ENCODE measurements around the gene ZNF892.
"Not testable (repeated sequence)": the region's sequence is repeated elsewhere in the genome, so short reads cannot be mapped to it uniquely, and the experiment has no call there.

Gene ZNF892

GRCh38 chr2:95225658-95226057, 18.3 kb downstream of the ZNF892 start:
- FAIRE-seq: no peak
- DNase-seq (ENCODE audit: low spot score): no peak

DNA sequence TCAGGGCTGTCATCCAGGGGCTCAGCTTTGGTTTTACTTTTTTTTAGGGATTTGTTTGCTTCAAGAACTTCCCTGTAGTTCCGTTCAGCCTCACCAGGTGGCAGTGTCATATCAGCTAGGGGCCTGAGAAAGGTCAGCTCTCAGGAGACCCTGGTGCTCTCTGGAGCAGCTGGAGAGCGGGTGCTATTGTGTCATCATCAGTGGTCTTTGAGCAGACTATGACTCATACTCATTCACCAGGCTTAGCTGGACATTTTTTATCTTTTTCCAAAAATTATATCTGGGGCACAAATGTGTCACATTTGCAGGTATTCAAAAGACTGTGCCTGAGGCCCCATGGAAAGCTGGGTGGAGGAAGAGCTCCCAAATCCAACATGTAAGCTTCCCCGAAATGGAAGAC, 24.4 kb downstream of the ZNF892 start:
- peak; percentile 60 for DNase-seq (ENCODE audit: low spot score)

DNA sequence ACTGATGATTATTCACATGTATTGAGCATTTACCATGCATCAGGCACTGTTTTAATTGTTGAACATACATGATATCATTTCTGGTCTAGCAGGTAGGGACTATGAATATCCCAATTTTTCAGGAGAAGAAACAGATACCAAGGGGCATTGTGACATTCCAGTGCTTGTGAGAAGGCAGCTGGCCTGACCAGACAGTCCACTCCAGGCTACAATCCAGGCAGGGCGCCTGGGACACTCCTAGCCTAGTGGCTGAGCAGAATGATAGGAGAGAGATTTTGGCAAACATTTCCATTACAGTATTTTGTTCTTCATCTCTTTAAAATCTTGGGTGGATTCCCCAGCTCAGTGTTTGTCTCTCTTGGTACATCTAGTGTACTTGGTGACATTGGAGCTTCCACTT, 24.9 kb downstream of the ZNF892 start:
- DNase-seq (ENCODE audit: low spot score) (no peak), FAIRE-seq (no peak)

More for the DNA sequence above, 24.4 kb downstream of the ZNF892 start:
- peak; percentile 4 for FAIRE-seq

DNA sequence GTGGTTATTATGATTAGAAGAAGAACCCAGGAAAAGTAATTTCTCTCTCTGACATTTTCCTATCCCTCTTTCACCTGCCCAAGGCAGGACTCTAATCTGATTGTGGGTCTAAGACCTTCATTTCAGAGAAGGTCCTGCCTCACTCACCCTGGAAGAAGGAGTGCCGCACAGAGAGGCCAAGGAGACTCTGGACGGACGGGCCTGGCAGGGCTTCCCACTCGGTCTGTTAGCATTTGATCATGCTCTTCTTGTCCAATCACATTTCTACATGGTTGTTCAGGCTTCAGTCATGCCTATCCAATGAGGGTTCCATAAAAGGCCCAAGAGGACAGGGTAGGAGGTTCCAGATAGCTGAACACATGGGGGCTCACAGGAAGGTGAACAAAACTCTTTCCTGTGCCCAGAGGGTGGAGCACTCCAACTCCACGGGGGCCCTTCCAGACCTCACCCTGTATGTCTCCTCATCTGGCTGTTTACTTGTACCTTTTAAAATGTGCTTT, 27.0 kb downstream of the ZNF892 start:
- DNase-seq (ENCODE audit: low spot score) (peak; percentile 45), FAIRE-seq (no peak)

GRCh38 chr2:95234816-95235215, 27.5 kb downstream of the ZNF892 start:
- DNase-seq (ENCODE audit: low spot score): peak; percentile 35
- FAIRE-seq: peak; percentile 42

GRCh38 chr2:95238131-95238530, 30.8 kb downstream of the ZNF892 start:
- DNase-seq (ENCODE audit: low spot score): no peak
- no peak for FAIRE-seq

DNA sequence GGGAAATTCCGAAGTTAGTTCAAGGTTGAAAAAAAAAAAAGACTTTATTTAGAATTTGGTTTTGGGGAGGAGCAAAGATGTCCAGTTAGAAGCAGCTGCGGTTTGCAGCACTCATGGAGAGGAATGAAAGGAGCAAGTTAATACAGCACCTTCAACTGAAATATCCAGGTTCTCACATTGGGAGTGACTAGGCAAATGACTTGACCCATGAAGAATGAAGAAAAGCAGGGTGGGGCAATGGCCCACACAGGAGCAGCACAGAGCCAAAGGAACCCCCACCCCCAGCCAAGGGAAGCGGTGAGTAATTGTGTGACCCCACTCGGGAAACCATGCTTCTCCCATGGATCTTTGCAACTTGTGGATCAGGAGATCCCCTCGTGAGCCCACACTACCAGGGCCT, 32.8 kb downstream of the ZNF892 start:
- DNase-seq (ENCODE audit: low spot score): no peak
- FAIRE-seq: no peak

- FAIRE-seq: no peak
- no peak for DNase-seq (ENCODE audit: low spot score)
Measured at GRCh38 chr2:95240556-95240955, 33.2 kb downstream of the ZNF892 start.

DNA sequence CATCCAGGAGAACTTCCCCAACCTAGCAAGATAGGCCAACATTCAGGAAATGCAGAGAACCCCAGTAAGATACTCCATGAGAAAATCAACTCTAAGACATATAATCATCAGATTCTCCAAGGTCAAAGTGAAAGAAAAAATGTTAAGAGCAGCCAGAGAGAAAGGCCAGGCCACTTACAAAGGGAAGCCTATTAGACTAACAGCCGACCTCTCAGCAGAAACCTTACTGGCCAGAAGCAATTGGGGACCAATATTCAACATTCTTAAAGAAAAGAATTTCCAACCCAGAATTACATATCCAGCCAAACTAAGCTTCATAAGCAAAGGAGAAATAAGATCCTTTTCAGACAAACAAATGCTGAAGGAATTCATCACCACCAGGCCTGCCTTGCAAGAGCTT, 34.8 kb downstream of the ZNF892 start:
- not testable (repeated sequence) for FAIRE-seq; DNase-seq (ENCODE audit: low spot score)
